ENCODE measurements around the gene TBATA.

Gene TBATA, protein sequence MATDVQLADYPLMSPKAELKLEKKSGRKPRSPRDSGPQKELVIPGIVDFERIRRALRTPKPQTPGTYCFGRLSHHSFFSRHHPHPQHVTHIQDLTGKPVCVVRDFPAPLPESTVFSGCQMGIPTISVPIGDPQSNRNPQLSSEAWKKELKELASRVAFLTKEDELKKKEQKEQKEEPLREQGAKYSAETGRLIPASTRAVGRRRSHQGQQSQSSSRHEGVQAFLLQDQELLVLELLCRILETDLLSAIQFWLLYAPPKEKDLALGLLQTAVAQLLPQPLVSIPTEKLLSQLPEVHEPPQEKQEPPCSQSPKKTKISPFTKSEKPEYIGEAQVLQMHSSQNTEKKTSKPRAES

DNA sequence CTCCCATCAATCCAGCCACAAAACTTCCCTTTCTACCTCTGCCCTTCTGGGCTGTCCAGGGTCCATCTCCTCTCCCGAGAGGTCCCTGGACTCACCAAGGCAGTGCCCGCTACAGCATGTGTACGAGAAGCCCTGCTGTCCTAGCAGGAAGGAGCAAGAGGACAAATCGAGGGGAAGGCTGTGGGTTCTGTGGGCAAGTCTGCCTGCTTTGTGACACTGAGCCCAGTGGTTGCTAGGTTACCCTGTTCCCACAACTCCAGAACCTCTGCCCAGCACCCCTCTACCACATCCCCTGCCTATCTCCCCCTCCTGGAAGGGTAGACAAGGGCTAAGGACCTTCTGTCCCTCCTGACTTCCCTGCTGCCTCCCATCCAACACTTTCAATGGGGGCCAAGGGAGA lies at the start of gene TBATA:
Gene TBATA (minus strand): TSS at position 188 of the 400 bp plus-strand sequence. CDS start 1,998 bp downstream, outside the sequence.
- in situ Hi-C loops (cut with MboI; ENCODE audit: low sequenced_read_pairs) = no loop called here

DNA sequence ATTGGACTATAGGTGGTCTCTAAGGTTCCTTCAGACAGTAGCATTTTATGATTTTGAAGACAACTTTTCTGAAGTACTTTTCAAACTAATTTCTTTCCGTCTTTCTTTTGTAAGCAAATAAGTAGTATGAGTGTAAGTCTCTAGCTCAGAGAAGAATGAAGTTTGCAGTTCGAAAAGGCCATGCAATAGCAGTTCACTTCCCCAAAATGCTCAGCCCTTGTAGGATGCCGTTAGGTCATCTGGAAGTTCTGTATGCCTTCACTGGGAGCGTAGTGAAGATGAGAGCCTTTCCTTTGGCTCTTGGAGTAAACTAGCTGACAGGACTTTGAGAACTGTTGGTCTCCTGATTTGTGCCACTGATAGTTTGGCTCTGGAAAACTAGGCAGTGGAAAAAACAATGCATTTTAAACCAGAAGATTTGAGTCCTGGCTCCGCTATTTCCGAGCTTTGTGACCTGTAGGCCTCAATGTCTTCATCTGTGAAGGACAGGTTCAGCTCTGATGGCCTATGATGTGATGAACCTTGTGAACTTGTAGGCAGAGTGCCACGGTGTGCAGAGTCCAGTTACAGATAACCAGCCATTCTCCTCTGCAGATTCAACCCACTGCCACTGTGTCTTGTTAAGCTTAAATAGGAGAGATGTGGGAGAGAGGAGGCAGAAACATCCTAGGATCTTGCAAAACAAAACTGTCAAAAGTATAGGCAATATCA lies 49.4 kb upstream of the TBATA start:
- in situ Hi-C loops (cut with MboI; ENCODE audit: low sequenced_read_pairs) = no loop called here

DNA sequence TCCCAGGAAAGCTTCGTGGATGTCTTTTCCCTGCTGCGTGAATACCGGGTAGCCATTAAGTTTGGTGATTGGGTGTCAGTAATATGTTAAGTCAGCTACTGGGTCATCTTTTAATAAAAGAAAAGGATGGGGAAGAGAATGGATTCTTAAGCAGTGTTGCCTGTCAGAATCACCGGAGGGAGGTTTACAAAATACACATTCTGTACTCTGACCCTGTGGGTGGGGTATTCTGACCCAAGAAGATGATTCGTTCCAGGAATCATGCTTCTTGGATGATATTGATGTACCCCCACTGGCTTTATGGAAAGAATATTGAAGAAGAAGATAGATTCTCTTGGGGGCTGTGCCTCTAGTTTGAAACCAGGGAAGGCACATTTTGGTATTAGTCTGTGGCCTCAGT lies 48.8 kb upstream of the TBATA start:
- in situ Hi-C loops (cut with MboI; ENCODE audit: low sequenced_read_pairs) = no loop called here

DNA sequence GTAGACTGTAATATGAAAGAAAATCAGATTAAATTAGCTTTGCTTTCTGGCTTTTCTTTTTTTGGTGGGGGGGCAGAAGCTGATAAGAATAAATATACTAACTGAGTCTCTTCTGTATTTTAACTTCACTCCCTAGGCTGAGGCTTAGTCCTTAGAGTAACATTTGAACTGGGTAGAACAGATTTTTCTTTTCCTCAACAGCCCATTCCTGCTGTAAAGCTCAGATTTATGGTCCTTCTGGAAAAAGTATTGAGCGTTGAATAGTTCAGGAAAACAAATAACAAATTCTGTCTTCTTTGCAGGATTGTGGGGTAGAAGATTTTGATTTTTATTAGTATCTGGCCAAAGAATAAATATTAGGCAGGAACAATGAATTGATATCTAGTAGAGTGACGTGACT lies 48.4 kb upstream of the TBATA start:
- in situ Hi-C loops (cut with MboI; ENCODE audit: low sequenced_read_pairs) = no loop called here

DNA sequence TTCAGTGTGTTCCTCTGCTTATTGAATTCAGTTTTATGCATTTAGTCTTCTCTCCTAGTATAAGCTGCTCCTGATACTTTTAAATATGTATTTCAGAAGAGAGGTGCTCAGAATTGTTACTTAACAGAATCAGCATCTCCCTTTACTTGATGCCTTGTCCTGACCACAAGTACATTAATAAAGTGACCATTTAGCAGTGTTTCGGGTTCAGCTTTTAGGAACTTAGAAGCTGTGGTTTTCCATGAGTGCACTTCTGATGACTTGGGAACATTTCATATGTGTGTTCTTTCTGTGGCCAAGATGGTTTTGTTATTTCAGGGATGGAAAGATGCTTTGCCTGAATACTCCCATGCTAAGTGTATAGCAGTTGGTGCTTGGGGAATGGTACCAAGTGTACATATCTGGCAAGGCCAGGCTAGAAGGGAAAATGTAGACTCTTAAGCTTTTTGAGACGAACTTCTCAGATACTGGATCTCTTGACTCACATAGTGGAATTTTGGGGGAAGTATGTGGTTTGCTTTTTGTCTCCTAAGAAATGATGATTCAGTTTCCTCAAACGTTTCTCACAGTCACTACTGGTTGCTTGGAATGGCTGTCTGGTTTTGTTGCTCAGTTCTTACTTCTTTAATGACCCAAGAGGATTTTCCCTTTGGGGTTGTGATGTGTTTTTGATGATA lies 47.8 kb upstream of the TBATA start:
- in situ Hi-C loops (cut with MboI; ENCODE audit: low sequenced_read_pairs) = no loop called here

DNA sequence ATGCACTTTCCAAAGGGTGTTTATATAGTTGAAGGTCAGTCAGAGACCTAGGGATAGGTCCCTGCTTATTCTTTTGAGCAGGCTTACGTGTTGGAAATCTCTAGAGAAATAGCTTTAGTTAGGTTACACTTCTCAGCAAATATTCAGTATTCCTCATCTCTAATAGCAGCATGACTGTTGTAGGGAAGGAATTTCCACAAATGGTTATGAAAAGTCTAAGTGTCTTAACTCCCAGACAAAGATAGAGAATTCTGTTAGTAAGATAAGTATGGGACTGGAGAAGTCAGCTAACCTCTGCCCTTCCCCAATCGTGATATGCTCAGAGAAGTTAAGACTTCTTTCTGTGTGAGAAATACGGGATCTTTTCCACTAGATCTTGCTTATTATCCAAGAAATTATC lies 47.0 kb upstream of the TBATA start:
- in situ Hi-C loops (cut with MboI; ENCODE audit: low sequenced_read_pairs) = no loop called here

DNA sequence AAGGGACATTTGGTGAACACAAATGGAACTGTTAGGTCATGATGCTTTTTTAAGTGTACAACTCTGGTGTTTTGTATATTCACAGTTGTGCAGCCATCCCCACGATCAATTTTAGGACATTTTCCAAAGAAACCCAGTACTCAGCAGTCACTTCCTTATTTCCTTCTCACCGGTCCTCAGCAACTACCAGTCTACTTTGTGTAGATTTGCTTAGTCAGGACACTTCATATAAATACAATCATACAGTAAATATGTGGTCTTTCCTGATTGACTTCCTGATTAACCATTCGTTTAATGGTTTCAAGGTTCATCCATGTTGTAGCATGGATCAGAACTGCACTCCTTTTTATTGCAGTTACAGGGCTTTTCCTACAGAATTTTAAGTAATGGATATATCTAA lies 45.0 kb upstream of the TBATA start:
- in situ Hi-C loops (cut with MboI; ENCODE audit: low sequenced_read_pairs) = no loop called here

DNA sequence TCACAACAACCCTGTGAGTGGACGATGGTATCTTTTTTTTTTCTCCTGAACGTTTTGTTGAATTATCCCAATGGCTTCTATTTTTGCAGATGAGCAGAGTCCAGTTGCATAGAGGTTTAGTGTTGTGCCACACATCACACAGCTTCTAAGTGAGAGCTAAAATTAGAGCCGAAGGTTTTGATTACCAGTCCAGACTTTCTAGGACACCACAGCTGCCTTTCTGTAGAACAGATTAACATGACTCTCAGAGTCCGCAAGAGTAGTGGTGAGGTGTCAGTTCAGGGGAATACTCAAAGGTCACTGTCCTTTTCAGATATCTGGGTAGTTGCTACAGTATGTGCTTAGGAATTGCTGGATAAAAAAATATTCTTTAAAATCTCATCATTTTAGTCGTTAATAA lies 44.4 kb upstream of the TBATA start:
- in situ Hi-C loops (cut with MboI; ENCODE audit: low sequenced_read_pairs) = no loop called here

DNA sequence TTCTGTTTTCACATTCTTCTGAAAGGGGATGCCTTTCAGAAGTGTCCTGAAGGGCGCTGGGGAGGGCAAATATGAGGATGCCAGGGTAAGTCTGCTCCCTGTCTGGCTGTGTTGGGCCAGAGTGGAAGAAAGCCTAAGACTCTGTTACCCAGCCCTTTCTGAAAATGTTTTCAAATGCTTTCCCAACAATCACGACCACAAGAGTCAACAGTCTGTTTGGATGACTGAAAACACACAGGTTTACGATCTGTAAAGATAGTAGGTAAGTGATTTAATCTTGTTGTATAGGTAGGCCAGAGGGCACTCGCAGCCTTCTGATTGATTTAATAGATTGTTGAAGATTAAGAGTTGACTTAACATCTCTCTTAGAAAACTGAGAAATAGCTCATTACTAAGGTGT lies 43.7 kb upstream of the TBATA start:
- in situ Hi-C loops (cut with MboI; ENCODE audit: low sequenced_read_pairs) = no loop called here

DNA sequence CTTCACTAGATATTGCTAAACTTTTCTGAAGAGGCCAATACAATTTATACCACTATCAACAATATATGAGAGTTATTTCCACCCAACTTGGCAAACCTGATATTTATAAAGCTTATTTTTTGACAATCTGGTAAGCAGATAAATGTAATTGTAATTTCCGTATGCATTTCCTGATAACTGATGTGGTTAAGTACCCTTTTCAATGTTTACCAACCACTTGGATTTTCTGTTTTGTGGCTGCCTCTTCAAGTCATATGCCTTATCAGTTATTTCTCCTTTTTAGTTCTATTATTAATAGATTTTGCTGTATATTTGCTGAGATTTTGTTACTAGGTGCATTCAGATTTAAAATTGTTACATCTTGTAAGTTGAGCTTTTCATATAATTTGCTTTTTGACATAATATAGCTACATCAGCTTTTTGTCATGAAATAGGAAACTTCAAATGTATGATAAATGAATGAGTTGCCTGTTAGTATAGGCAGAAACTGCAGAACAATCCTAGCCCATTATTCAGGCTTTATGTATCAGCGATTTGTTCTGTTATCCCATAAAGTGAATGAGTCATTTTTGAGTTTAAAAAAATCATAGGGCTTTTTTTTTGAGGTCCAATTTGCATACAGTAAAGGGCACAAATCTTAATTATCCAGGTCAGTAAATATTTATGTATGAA lies 42.0 kb upstream of the TBATA start:
- in situ Hi-C loops (cut with MboI; ENCODE audit: low sequenced_read_pairs) = no loop called here

DNA sequence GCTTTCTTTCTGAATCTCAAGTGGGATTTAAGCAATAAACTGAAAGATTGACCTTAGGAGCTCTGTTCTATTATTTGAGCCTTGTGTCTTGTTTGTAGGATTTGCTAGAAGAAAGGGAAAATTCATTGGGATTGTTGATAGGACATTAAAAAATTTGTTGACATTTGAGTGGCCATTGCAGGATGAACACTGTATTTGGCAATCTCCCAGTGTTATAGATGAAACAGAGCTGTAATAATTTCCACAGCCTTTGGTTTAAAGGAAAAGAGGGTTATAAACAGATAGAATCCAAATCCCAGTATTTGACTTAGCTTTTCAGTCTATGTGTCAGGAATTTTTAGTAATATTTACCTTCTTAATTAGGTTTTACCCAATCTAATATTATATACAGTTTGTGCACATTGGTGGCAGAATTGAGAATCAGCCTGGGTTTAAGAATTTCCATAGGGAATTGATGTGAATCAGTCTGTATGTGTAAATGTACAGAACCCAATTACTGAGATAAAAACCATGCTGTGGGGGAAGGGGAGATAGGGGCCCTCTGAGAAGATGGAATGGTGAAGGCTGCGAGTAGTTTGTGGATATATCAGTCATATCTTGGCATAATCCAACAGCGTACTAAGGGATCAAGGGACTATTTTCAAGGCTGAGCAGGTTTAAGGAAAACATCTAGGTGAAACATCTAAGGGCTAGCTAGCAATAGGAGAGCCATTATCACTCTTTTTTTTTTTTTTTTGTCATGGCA lies 37.1 kb upstream of the TBATA start:
- in situ Hi-C loops (cut with MboI; ENCODE audit: low sequenced_read_pairs) = no loop called here

DNA sequence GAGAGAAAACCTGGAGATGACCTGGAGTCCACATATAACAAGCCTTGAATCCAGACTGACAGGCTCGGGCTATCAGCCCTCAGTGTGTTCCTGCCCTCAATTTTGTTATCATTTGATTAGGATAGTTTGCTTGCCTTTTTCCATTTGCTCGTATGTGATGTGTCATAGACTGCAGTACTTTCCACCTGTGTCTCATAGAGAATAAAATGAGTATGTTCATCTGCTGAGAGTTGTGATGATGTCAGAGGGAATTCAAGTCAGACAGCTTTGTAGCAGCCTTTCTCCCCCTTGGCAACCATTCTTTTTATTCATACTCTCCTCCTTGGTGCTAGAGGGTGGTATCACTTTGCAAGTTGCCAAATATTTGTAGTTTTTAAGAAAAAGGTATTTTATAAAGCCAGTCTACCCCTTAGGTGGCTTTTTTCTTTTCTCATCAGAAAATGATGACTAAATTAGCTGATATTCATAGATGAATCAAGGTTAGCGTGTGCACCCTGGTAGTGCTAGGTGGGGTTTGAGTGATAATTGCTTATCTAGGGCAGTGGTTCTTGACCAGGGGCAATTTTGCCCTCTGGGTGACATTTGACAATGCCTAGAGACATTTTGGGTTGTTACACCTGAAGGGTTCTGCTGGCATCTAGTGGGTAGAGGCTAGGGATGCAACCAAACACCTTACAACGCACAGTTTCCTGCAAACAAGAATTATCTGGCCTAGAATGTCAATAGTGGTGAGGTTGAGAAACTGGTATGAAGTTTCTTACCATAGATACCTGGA lies 36.0 kb upstream of the TBATA start:
- in situ Hi-C loops (cut with MboI; ENCODE audit: low sequenced_read_pairs) = no loop called here

DNA sequence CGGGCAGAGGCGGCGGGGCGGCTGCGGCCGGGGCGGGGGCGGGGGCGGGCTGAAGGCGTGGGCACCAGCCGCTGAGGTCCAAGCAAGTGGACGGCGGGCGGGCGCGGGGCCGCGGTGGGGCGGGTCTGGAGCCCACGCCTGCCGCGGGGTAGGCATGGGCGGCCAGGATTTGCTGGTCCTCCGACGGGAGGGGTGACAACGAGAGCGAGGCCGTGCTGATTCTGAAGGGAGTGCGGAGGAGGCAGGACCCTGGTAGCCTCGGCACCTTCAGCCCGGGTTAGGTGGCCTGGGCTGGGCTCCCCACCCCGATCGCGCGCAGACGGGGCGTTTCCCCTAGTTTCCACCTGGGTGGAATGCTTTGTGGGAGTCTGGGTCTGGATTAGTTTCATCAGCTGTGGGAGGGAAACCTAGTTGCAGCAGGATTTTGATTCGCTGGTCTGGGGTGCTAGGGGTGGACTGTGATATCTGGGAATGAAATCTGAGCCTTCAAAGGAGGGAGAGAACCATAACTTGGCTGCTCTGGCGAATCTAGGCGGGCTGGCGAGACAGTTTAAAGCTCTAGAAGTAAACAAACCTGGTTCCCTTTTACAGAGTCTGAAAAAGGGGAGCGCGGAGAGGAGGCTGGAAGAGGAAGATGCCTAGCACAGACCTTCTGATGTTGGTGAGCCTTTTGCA lies 31.2 kb upstream of the TBATA start:
- in situ Hi-C loops (cut with MboI; ENCODE audit: low sequenced_read_pairs) = no loop called here

DNA sequence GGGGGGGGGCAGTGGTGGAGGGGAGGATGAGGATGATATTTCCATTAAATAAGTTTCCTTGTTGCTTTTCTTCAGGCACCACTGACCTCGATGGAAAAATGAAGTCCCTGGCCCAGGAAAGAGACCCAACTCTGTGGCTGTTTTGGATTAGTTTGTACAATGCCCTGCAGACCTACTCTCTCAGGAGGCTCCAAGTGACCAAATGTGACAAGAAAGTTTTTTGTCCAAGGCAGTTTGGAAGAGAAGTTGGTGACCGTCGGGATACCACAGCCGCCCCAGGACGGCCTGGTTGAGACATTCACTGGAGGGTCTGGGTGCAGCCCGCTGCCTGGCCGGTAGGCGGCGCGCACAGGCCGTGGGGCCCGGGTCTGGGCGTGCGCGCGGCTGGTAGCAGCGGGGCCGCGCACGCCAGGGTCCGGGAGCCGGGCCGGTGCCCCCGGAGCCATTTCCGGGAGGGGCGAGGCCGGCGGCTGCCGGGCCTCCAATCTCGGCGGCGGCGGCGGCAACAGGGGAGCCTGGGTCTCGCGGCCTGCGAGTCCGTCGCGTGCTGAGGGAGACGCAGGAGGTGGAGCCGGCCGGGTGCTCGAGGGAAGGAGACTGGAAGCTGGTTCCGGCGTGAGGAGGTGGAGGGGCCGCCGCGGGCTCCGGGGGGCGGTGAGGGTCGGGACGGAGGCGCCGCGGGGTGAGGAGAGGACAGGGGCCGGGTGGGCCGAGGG lies 30.5 kb upstream of the TBATA start, which contains the start of gene SGPL1:
Gene SGPL1 (plus strand): TSS at position 445 of the 716 bp plus-strand sequence. CDS start 906 bp downstream, outside the sequence.
- in situ Hi-C loops (cut with MboI; ENCODE audit: low sequenced_read_pairs) = no loop called here

DNA sequence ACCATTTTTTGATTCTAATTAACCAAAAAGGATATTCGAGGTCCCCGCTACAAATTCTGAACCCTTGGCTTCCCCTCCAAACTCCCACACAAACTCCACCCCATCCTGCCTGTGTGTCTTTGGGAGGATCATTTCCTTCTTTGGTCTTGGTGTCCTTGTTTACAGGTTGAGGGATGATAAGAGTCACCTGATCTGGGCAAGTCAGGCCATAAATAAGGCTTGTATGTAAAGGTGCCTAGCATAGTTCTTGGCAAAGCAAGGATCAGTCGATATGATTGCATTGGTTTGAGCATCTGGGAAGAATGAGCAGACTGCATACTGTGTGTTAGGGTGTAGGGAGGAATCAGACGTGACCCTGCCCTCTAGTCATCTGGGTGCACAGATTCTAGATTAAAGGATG lies 28.9 kb upstream of the TBATA start:
- in situ Hi-C loops (cut with MboI; ENCODE audit: low sequenced_read_pairs) = no loop called here

DNA sequence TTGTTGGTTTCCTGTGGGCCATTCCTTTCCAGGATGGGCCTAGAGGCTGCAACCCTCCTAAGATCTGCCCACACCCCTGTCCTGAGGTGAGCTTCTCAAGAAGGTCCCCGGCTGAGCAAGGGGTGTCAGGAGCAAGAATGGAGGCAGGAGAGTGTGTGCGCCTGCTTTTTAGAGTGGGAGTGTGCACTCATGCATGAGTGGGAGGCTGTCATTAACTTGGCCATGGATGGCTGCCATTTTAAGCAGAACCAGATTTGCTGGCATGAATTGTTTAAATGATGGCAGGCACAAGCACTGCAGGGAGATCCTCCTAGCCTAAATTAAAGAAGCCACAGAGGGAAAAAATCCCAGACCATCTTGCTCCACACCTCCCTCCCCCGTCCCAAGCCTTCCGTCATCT lies 27.6 kb upstream of the TBATA start:
- in situ Hi-C loops (cut with MboI; ENCODE audit: low sequenced_read_pairs) = no loop called here

DNA sequence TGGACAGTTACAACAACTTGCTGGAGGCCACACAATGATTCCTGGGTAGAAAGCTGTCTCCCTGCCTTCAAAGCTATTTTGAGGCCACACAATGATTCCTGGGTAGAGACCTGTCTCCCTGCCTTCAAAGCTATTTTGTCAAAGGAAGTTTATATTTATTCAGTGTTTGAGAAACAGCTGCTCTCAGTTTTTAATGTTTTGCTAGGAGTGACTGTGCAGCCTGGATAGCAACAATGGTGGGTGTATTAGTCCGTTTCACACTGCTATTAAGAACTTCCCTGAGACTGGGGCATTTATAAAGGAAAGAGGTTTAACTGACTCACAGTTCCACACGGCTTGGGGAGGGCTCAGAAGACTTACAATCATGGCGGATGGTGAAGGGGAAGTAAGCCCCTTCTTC lies 26.7 kb upstream of the TBATA start:
- in situ Hi-C loops (cut with MboI; ENCODE audit: low sequenced_read_pairs) = no loop called here

DNA sequence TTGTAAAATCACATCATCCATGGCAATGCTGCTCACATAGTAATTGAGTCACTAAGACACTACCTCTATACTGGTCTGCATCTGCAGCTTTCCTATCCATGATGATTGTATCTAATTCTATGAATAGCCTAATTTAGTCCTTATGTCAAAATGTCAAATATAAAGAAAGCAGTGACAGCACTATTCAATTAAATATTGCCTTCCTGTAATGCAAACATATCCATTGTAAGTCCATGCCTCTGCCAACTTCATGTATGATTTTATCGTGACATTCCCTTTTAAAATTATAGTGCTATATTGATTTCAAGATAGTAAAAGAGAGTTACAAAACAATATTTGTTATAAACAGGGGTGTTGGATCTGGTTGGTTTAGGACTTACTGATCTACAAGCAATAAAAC lies 25.8 kb upstream of the TBATA start:
- in situ Hi-C loops (cut with MboI; ENCODE audit: low sequenced_read_pairs) = no loop called here

DNA sequence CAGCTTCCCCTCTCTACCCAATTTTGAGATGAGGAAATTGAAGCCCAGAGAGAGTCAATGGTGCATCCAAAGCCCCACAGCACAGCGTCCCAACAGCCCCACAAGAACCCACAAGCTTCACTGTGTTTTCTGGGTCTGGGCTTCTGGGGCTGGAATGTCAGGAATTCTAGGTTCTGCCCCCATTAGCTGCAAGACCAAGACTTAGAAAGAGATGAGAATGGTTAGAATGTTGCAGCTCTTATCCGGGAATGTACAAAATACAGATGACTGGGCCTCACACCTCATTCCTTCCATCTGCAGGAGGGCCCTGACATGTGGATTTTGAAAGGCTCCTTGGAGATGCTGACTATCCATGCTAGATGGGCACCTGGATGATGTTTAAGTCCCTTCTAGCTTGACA lies 24.5 kb upstream of the TBATA start:
- in situ Hi-C loops (cut with MboI; ENCODE audit: low sequenced_read_pairs) = no loop called here
